Astrocyte of the cerebellum (primary cell): Measurements from ENCODE around the gene AGPAT4.

ENCODE experiments used
- DNase-seq: peaks from one replicate; pipeline ENCODE4 v3.0.0-alpha.2; 2011; ENCODE audit warnings: low read depth
- H3K4me3 ChIP-seq: 2 replicates; pipeline ENCODE4 v1.5.1; 2011; ENCODE audit warnings: mild to moderate bottlenecking, low read depth, low read length, moderate library complexity
- CTCF ChIP-seq: IDR thresholded peaks from 2 replicates; pipeline ENCODE4 v1.5.1; 2012; ENCODE audit warnings: low read length, low read depth, moderate library complexity, mild to moderate bottlenecking; ENCODE audit errors: missing control alignments
- in situ Hi-C: cut with HindIII; loops from 2 replicates; pipeline ENCODE4 v1.10.0; 2017; ENCODE audit warnings: low sequenced_read_pairs

Gene AGPAT4

GRCh38 chr6:161299726-161300125 is 25.9 kb upstream of the AGPAT4 start:
- no peak for TF ChIP-seq CTCF
- no peak overlapping the region for H3K4me3 ChIP-seq
- in situ Hi-C loops = no loop called here
- no peak for DNase-seq

GRCh38 chr6:161295784-161296183 is 21.9 kb upstream of the AGPAT4 start:
- in situ Hi-C loops = no loop called here

GRCh38 chr6:161292650-161293281 is 18.9 kb upstream of the AGPAT4 start:
- in situ Hi-C loops = no loop called here
- H3K4me3 ChIP-seq = no peak overlapping the region
- no peak for TF ChIP-seq CTCF
- DNase-seq = no peak

More at GRCh38 chr6:161295784-161296183, 21.9 kb upstream of the AGPAT4 start:
- TF ChIP-seq CTCF = no peak
- H3K4me3 ChIP-seq = no peak overlapping the region
- DNase-seq = no peak

GRCh38 chr6:161292145-161292544 is 18.3 kb upstream of the AGPAT4 start:
- in situ Hi-C loops = no loop called here
- no peak overlapping the region for H3K4me3 ChIP-seq
- TF ChIP-seq CTCF = no peak
- no peak for DNase-seq

- in situ Hi-C loops = no loop called here
- no peak for DNase-seq
- H3K4me3 ChIP-seq = no peak overlapping the region
- TF ChIP-seq CTCF = no peak
Observed at GRCh38 chr6:161290751-161291150, 16.9 kb upstream of the AGPAT4 start.

- in situ Hi-C loops = no loop called here
- no peak overlapping the region for H3K4me3 ChIP-seq
- no peak for TF ChIP-seq CTCF
- DNase-seq = no peak
Observed at GRCh38 chr6:161284653-161285052, 10.8 kb upstream of the AGPAT4 start.
